ENCODE results near the gene NDUFA11. TPM values are rescaled to one million over a fixed set of nuclear protein-coding genes. Genes with fewer than 3 reads are reported as not detected.

NDUFA11 gene
- total and polyA plus RNA-seq, 2 of the 13 experiments (the other 11 are each of a cell fraction or from before 2014, with no cell fraction given): 286 to 378 TPM

- FAIRE-seq (no peak), DNase-seq (ENCODE audit: low spot score) (no peak), ATAC-seq (no peak)
- 0 out of 2 replicates have a peak, but pooled peaks have one; percentile 12 for TF ChIP-seq POLR2G (IDR thresholded peaks at IDR 0.05; ENCODE audit: low read depth, low read length)
- no peak for TF ChIP-seq PRDM4 (CRISPR knock-in tag; IDR thresholded peaks at IDR 0.05; ENCODE audit: borderline replicate concordance)
- Histone ChIP-seq H2AFZ (ENCODE audit: low read length) (no peak overlapping the region), H3K79me2 (ENCODE audit: insufficient read depth, low read length) (no peaks in the 10 kb centered on the region), H3K4me1 (ENCODE audit: insufficient read depth, low read length) (no peaks in the 10 kb centered on the region), H3K36me3 (replicated peaks in 1 of 2; ENCODE audit: control insufficient read depth in 1 of 2, insufficient read depth in 2 of 2, low read length in 2 of 2) (peaks cover 61 to 94% of the 10 kb centered on the region in 2 experiments), H3K27me3 (ENCODE audit: control insufficient read depth in 1 of 2, insufficient read depth in 2 of 2, low read length in 2 of 2) (no peaks in the 10 kb centered on the region; a peak in 1 of 5 replicates), H3K9me3 (ENCODE audit: low read length) (no peaks in the 10 kb centered on the region), H4K20me1 (ENCODE audit: insufficient read depth, low read length) (no peaks in the 10 kb centered on the region), H3K27ac (ENCODE audit: extremely low read length, insufficient read depth, low read length) (no peak overlapping the region), H3K4me2 (ENCODE audit: low read depth, low read length) (no peak overlapping the region), H3K9ac (ENCODE audit: insufficient read depth, low read depth, low read length) (no peak overlapping the region), H3K4me3 (replicated peaks in 1 of 3; ENCODE audit: insufficient read depth in 1 of 3, low read depth in 2 of 3, low read length in 3 of 3) (no peak overlapping the region)
- CTCF ChIA-PET (ENCODE audit: low intra/inter-chr PET ratio, low total read pairs): no interaction called here
- no TSS peak for BruUV-seq (replicated peaks)
- in situ Hi-C loops (cut with HindIII; ENCODE audit: extremely low pct_ligation_motif_present, low pct_unique_long_range_greater_than_20kb) (no loop called here), intact Hi-C loops (cut with micrococcal nuclease; ENCODE audit: unreplicated experiment) (no loop called here)
- POLR2A ChIA-PET: no interaction called here
- WGBS (ENCODE audit: low lambda C conversion rate): 98% methylated on average over 21 of the region's 21 CpGs
Observed at GRCh38 chr19:5921516-5922160, 18.0 kb upstream of the NDUFA11 start.

- no peaks in the 10 kb centered on the region for H3K9me3 ChIP-seq (ENCODE audit: low read length)
- ChIA-PET CTCF (ENCODE audit: low intra/inter-chr PET ratio, low total read pairs) (no interaction called here), POLR2A (no interaction called here)
- intact Hi-C loops (cut with micrococcal nuclease; ENCODE audit: unreplicated experiment) (no loop called here), in situ Hi-C loops (cut with HindIII; ENCODE audit: extremely low pct_ligation_motif_present, low pct_unique_long_range_greater_than_20kb) (no loop called here)
- H3K36me3 ChIP-seq (replicated peaks in 1 of 2; ENCODE audit: control insufficient read depth in 1 of 2, insufficient read depth in 2 of 2, low read length in 2 of 2): peaks cover 37 to 69% of the 10 kb centered on the region in 2 experiments
- no TSS peak for BruUV-seq (replicated peaks)
- no peaks in the 10 kb centered on the region for H3K27me3 ChIP-seq (ENCODE audit: control insufficient read depth in 1 of 2, insufficient read depth in 2 of 2, low read length in 2 of 2)
- H2AFZ ChIP-seq (ENCODE audit: low read length): no peak overlapping the region
- WGBS (ENCODE audit: low lambda C conversion rate): 95% methylated on average over 7 of the region's 20 CpGs
- no peak overlapping the region for H3K27ac ChIP-seq (ENCODE audit: extremely low read length, insufficient read depth, low read length)
- no peak overlapping the region for H3K4me3 ChIP-seq (replicated peaks in 1 of 3; ENCODE audit: insufficient read depth in 1 of 3, low read depth in 2 of 3, low read length in 3 of 3)
- no peak for ATAC-seq
- H3K4me1 ChIP-seq (ENCODE audit: insufficient read depth, low read length): peaks cover 28% of the 10 kb centered on the region
- H3K79me2 ChIP-seq (ENCODE audit: insufficient read depth, low read length): no peaks in the 10 kb centered on the region
- H3K9ac ChIP-seq (ENCODE audit: insufficient read depth, low read depth, low read length): no peak overlapping the region
- TF ChIP-seq AGO2 (optimal IDR thresholded peaks at IDR 0.05; ENCODE audit: low read depth, low read length) (peak; percentile 66), E2F2 (CRISPR knock-in tag; IDR thresholded peaks at IDR 0.05; ENCODE audit: borderline replicate concordance) (no peak)
- no peaks in the 10 kb centered on the region for H4K20me1 ChIP-seq (ENCODE audit: insufficient read depth, low read length)
- FAIRE-seq: no peak
- DNase-seq (ENCODE audit: low spot score): no peak
- H3K4me2 ChIP-seq (ENCODE audit: low read depth, low read length): no peak overlapping the region
Observed at GRCh38 chr19:5918463-5919079, 15.0 kb upstream of the NDUFA11 start.
